OCI-M1 (cell line): Measurements from ENCODE around the gene PKD1L1.
"Not testable (repeated sequence)": the region's sequence is repeated elsewhere in the genome, so short reads cannot be mapped to it uniquely, and the experiment has no call there.

Experiments used
- DNase-seq: peaks from one replicate; lab custom pipeline; 2025; lab: John Stamatoyannopoulos, UW

Gene PKD1L1

GRCh38 chr7:47954231-47954911 lies 6.1 kb upstream of the PKD1L1 start:
- DNase-seq = no peak

- no peak for DNase-seq
Measured at GRCh38 chr7:47953822-47954221, 5.6 kb upstream of the PKD1L1 start.

DNA sequence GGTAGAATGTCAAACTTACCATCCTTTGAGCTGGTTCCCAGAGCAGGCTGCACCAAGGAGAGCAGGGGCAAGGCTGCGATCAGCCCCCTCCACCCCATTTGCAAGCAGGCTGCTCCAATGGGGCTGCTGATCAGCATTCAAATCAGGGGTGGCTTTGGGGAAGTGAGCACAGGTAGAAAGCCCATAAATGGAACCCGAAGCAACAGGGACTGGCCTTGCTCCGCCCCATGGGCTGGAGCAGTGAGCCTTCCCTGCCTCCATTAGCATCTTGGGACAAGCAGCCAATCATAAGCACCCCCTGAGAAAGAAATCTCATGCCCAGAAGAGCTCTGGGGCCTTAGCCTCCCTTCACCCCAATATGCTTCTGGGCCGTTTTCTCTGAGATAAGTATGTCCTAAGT lies 4.0 kb upstream of the PKD1L1 start:
- DNase-seq = no peak

DNA sequence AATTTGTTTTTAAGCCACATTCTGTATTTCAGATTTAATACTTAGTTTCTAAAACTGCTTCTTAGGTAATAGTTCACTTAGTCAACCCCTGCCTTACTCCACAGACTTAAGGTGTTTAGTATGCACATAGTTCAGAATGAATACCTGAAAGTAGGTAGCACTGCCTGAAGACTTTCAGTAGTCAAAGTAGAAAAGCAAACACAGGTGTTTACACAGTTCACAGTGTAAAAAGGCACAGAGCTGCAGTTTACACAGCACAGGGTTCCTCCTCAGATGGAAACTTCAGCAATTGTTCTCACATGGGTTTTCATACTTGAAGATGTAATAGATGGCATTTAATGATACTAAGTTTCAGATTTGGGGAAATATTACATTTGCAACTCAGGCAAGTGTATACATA lies 3.1 kb upstream of the PKD1L1 start:
- no peak for DNase-seq

GRCh38 chr7:47950714-47951113 lies 2.4 kb upstream of the PKD1L1 start:
- DNase-seq = no peak

GRCh38 chr7:47949703-47950102 lies 1.4 kb upstream of the PKD1L1 start:
- no peak for DNase-seq

- no peak for DNase-seq
Measured at GRCh38 chr7:47947355-47947749, 914 bp downstream of the PKD1L1 start.

DNA sequence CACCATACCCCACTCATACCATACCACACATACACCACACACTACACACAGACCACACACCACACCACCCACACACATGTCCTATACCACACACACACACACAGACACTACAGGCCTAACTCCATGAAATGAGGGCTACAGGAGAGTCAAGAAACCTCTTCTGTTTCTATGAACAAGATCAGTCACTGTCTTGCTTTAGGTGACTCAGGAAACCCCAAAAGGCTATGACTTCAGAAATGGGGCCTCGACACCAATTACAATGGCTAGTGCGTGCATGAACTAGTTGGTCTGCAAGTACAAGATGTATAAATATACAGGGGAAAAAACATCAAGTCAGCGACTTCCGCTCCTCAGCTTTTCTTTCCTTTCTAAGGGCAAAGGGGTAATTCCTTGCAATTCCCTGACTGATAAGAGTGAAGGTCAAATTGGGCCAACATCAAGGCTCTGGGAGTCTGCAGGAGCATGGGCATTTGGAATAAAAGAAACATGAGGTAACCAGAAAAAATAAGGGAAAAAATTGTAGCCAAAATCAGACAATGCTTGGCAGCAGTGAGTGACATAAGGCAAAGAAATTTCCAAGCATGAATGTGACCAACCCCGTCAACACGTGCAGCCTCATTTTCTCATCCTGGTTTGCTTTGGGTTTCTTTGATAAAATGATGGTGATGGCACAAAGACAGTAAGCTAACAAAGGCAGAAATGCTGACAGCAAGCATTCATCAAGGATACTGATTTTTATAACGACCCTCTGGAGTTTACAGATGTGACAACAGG lies 1.5 kb downstream of the PKD1L1 start:
- DNase-seq = no peak

- peak; percentile 72 for DNase-seq
Measured at GRCh38 chr7:47945261-47946015, 2.8 kb downstream of the PKD1L1 start.

DNA sequence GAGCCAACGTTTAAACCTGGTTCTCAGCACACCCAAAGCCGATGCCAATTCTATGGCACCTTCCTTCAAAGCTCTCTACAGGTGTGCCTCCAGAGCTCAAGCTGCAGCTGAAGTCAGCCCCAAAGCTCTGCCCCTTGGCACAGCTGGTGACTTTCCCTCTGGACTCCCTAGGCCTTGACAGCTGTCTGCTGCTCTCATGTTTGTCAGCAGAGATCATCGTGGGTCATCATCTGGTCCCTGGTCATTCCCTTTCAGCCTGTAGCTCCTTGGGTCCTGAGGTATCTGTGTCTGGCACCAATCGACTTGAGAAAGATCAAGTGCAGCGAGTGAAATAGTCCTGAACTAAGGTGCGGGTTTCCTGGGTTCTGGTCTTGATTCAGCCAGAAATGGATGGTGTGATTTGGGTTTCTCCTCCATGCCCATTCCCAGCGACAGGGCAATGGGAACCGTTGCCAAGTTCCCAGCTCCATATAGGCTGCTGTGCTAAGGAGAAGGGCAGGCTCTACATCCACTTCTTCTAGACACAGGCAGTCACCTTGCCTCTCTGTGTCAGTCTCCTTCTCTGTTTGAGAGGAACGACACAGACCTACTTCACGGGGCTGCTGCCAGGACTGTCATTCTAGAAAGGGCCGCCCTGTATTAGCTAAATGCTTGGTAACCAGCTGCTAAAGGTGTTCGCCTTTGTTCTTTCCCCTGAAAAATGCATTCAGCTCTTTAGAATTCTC lies 3.6 kb downstream of the PKD1L1 start:
- DNase-seq = no peak

DNA sequence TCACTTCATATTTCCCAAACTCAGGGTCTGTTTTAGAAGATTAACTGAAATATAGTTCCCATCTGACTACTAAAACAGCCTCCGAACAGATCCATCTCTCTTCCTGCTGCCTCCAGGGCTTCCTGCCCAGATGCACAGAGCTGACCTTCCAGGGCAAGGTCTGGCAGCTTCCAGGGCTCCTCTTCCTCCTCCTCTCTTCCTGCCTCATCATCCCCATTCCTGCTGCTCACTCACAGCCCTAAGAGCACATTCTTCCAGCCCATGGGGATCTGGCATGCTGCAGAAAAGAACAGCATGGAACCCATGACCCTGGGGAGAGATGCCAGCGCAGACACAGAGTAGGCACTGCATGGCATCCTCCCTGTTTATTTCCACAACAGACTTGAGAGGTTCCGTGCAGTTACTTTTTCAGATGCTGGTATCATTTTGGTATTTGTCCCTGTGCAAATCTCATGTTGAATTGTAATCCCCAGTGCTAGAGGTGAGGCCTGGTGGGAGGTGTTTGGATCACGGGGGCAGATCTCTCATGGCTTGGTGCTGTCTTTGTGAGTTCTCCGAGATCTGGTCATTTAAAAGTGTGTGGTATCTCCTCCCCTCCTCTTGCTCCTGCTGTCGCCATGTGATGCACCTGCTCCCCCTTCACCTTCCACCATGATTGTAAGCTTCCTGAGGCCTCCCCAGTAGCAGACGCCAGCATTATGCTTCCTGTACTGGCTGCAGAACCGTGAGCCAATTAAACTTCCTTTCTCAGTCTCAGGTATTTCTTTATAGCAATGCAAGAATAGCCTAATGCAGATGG lies 4.4 kb downstream of the PKD1L1 start:
- DNase-seq = no peak

DNA sequence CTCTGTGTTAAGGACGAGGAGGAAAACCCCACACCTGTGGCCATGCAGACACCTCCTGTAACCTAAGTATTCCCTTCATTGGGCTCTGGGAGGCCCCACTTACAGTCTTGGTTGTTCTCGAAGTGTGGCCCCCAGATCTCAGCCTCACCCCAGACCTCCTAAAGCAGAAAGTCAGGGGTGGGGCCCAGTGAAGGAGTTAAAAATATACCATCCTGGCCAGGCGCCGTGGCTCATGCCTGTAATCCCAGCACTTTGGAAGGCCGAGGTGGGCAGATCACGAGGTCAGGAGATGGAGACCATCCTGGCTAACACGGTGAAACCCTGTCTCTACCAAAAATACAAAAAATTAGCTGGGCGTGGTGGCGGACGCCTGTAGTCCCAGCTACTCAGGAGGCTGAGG lies 5.6 kb downstream of the PKD1L1 start:
- not testable (repeated sequence) for DNase-seq

DNA sequence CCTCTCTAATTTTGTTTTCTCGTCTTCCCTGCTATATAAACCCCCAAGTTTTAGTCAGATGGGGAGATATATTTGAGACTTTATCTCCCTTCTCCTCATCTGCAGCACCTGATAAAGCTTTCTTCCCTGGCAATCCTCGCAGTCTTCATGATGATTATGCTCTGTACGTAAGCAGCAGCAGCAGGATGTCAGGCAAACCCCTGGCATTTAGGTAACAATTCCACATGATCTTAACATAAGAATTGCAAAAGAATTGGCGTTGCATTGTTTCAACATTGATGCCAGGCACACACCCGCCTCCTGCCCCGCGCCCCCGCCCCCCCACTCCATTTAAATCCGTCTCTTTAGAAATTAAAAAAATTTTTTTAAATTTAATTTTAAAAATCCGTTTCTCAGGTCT lies 6.1 kb downstream of the PKD1L1 start:
- no peak for DNase-seq

DNA sequence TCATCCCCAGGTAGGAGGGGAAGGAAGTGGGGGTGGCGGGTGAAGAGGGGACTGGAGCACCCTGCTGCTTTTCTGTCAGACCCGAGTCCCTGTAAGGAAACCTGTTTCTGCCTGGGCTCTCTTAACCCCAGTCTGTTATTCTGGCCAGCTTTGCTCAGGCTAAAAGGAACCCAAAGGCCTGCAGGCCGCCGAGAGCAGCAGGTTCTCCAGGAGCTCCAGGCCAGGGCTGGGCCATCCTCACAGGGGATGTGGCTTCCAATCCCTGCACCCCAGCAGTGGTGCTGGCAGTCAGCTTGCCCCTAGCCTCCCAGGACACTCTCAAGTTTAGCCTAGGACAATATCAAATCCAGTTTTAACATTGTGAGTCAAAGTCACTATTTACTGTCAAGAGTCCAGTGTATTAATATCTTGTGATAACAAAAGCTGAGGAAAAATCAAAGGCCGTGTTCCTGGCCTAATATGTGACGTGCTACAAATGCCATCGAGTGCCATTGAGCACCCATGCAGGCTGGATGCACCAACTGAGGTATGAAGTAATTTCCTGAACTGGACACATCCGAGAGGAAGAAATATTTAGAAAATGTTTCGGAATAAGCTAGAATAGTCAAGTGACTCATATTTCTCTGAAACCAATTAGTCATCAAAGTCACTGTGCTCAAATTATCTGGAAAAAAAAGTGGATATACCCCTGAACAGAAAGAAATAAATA lies 7.0 kb downstream of the PKD1L1 start:
- no peak for DNase-seq

DNA sequence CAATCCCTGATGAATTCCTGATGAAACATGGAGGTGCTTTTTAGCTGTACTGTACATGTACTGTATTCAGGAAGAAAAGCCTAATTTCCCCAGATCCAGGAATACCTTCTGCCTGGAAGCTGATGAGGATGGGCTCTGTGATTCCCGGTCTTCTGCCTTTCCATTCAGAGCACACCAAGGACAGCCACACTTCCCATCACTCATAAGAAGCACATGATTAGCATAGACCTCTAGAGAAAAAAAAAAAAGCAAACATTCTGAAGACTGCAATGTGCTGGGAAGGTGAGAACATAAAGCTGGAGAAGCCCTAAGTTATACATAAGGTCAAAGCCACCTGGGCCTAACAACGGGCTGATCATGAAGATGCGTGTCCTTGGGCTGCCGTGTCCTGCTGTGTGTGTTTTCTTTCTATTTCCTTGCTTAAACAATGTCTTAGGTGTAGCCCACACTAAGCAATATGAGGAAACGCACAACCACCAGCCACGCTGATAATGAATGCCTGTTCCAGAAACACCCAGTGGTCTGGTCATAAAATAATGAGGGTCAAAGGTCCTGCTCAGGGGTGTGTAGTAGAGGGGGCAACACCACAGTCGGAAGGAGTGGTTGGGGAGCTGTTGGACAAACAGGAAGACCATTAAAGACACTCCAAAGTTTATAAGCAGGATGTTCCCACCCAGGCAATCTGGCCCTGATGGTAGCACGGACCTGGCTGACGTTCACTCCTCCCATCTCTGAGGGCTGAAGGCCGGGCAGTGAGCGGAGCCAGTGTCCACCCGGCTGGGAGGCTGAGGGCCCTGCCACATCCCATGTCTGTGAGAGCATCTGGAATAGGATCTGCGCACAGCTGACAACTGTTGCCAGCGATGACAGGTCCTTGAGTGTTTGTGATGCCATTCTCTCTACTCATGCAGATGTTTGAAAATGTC lies 7.9 kb downstream of the PKD1L1 start:
- no peak for DNase-seq

DNA sequence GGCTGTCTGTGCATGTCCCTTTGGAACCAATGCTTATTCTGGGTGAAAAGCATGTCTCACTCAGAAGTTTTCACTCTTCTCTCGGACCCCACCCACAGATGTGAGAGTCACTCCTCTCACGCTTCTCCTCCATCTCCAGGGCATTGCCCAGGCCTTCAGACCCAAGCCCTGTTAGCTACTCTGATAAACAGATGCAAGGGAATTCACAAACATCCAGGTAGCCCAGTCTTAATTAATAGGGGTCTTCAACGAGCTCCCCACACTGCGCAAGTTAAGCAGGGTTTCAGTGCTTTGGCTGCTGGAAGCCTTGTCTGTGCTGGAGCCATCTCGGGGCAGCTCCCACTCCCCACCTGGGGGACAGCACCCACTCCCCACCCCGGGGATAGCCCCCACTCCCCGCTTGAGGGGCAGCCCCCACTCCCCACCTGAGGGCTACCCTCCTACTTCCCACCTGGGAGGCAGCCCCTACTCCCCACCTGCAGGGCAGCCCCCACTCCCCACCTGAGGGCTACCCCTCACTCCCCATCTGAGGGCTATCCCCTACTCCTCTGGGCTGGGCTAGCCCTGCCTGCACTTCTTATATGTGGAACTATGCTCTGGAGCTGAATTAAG lies 8.7 kb downstream of the PKD1L1 start:
- no peak for DNase-seq

DNA sequence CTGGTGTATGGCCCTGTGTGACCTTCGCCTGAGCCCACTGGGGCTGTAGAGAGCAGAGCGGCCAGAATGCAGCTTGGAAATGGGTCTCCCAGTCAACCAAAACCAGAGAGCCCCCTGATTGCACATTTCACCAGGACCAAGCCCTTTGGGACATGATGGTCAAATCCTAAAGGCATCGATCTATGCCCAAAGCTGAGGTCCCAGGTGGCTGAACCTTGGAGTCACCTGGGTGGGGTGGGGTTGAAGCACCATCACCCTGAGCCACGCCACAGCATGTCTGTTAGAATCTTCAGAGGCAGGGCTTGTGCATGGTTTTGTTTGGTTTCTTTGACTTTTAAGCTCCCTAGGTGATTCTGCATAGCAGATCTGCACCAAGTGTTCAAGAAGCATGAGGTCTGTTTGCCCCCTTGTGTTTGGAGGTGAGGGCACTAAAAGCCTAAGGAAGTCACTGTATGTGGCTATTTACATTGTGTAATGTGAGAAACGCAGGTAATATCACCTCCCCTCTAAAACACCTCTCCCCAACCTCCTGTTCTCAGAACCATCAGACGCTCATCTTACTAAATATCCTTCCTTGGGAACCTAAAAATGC lies 9.6 kb downstream of the PKD1L1 start:
- DNase-seq = no peak

DNA sequence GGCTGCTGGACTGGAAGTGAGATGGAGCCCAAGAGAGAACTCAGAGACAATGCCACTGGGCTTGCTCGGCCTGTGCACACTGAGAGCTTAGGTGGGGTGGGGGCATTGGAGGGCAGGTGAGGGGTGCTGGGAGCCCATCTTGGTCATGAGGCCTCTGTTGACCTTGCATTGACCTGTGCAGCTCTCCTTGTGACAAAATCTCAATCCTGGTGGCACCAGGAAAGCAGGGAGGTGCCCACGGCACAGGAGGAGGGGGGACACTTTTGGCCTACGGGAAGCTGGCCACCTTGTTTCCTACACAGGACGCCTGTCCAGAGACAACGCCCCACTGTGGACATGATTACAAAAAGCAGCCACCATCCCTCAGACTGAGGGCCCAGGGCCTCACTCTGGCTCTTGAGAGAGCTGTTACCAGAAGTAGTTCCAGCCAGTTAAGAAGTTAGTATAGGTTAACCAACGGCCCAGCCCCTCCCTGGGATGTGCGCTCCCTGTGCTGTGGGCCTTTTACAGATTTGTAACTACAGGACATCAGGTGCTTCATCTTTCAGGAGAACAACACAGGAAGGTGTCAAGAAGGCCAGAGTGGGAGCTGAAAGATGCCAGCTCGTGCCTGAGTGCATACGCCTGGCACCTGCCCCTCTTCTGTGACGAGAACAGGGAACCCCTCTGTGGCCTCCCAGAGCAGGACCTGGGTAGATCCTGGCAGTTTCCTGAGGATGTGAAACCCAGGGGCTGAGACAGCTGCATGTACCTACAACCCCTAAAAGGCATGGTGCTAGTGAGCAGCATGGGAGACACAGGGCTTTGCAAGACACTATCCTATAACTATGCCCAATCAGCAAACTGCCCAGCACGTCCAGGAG lies 10.3 kb downstream of the PKD1L1 start:
- no peak for DNase-seq
